Measurements from ENCODE around the gene TMEM98.

The TMEM98 gene

GRCh38 chr17:32958418-32958817, 30.5 kb downstream of the TMEM98 start:
- no peaks in the 10 kb centered on the region for H3K36me3 ChIP-seq (ENCODE audit: insufficient read depth, low read length)
- no peaks in the 10 kb centered on the region for H3K4me1 ChIP-seq (ENCODE audit: insufficient read depth, low read length)
- no peak overlapping the region for H3K9ac ChIP-seq (ENCODE audit: low read depth, low read length)
- DNase-seq (no peak), ATAC-seq (ENCODE audit: insufficient read depth, low read depth) (no peak)
- TF ChIP-seq EZH2 (IDR thresholded peaks at IDR 0.05; ENCODE audit: borderline replicate concordance, low read depth, low read length, severe bottlenecking) (no peak), CTCF (IDR thresholded peaks at IDR 0.05; ENCODE audit: borderline replicate concordance, extremely low read depth, low read length, poor library complexity, severe bottlenecking) (no peak)
- no peaks in the 10 kb centered on the region for H3K79me2 ChIP-seq (ENCODE audit: insufficient read depth, low read length)
- H3K4me3 ChIP-seq (ENCODE audit: low read depth in 1 of 2, low read length in 2 of 2): no peak overlapping the region
- no peaks in the 10 kb centered on the region for H4K20me1 ChIP-seq (ENCODE audit: insufficient read depth, low read length)
- no peaks in the 10 kb centered on the region for H3K9me3 ChIP-seq (ENCODE audit: insufficient read depth, low read length, severe bottlenecking)
- H3K27me3 ChIP-seq (ENCODE audit: insufficient read depth, low read length, poor library complexity): peaks cover 8% of the 10 kb centered on the region
- H3K27ac ChIP-seq (ENCODE audit: low read length): no peak overlapping the region
- no peak overlapping the region for H2AFZ ChIP-seq (ENCODE audit: low read depth, low read length)
- no peak overlapping the region for H3K4me2 ChIP-seq (ENCODE audit: insufficient read depth, low read length)

GRCh38 chr17:32960815-32961214, 32.9 kb downstream of the TMEM98 start:
- ATAC-seq (ENCODE audit: insufficient read depth, low read depth): no peak
- no peaks in the 10 kb centered on the region for H3K4me1 ChIP-seq (ENCODE audit: insufficient read depth, low read length)
- H3K27me3 ChIP-seq (ENCODE audit: insufficient read depth, low read length, poor library complexity): peaks cover 2% of the 10 kb centered on the region
- H3K9ac ChIP-seq (ENCODE audit: low read depth, low read length): no peak overlapping the region
- H3K27ac ChIP-seq (ENCODE audit: low read length): no peak overlapping the region
- no peaks in the 10 kb centered on the region for H3K79me2 ChIP-seq (ENCODE audit: insufficient read depth, low read length)
- DNase-seq: no peak
- no peaks in the 10 kb centered on the region for H3K9me3 ChIP-seq (ENCODE audit: insufficient read depth, low read length, severe bottlenecking)
- no peaks in the 10 kb centered on the region for H4K20me1 ChIP-seq (ENCODE audit: insufficient read depth, low read length)
- no peak overlapping the region for H2AFZ ChIP-seq (ENCODE audit: low read depth, low read length)
- H3K4me2 ChIP-seq (ENCODE audit: insufficient read depth, low read length): no peak overlapping the region
- no peak overlapping the region for H3K4me3 ChIP-seq (ENCODE audit: low read depth in 1 of 2, low read length in 2 of 2)
- no peaks in the 10 kb centered on the region for H3K36me3 ChIP-seq (ENCODE audit: insufficient read depth, low read length)
- TF ChIP-seq EZH2 (IDR thresholded peaks at IDR 0.05; ENCODE audit: borderline replicate concordance, low read depth, low read length, severe bottlenecking) (no peak), CTCF (IDR thresholded peaks at IDR 0.05; ENCODE audit: borderline replicate concordance, extremely low read depth, low read length, poor library complexity, severe bottlenecking) (no peak)

GRCh38 chr17:32962320-32962711, 34.4 kb downstream of the TMEM98 start:
- no peak overlapping the region for H2AFZ ChIP-seq (ENCODE audit: low read depth, low read length)

More at GRCh38 chr17:32962320-32962711, 34.4 kb downstream of the TMEM98 start:
- Histone ChIP-seq H3K36me3 (ENCODE audit: insufficient read depth, low read length) (no peaks in the 10 kb centered on the region), H3K9me3 (ENCODE audit: insufficient read depth, low read length, severe bottlenecking) (no peaks in the 10 kb centered on the region), H3K4me3 (ENCODE audit: low read depth in 1 of 2, low read length in 2 of 2) (no peak overlapping the region), H4K20me1 (ENCODE audit: insufficient read depth, low read length) (no peaks in the 10 kb centered on the region), H3K27me3 (ENCODE audit: insufficient read depth, low read length, poor library complexity) (no peaks in the 10 kb centered on the region), H3K4me2 (ENCODE audit: insufficient read depth, low read length) (no peak overlapping the region), H3K4me1 (ENCODE audit: insufficient read depth, low read length) (no peaks in the 10 kb centered on the region), H3K9ac (ENCODE audit: low read depth, low read length) (no peak overlapping the region), H3K79me2 (ENCODE audit: insufficient read depth, low read length) (no peaks in the 10 kb centered on the region), H3K27ac (ENCODE audit: low read length) (no peak overlapping the region)
- TF ChIP-seq EZH2 (IDR thresholded peaks at IDR 0.05; ENCODE audit: borderline replicate concordance, low read depth, low read length, severe bottlenecking) (no peak), CTCF (IDR thresholded peaks at IDR 0.05; ENCODE audit: borderline replicate concordance, extremely low read depth, low read length, poor library complexity, severe bottlenecking) (no peak)
- DNase-seq: no peak
- no peak for ATAC-seq (ENCODE audit: insufficient read depth, low read depth)

Data from DND-41 (cell line).